ENCODE results near the gene MIPEP. TPM values are rescaled to one million over a fixed set of nuclear protein-coding genes. Genes with fewer than 3 reads are reported as not detected.
A peak's percentile ranks its signal among the peaks of the same experiment; 100 is the strongest.

MIPEP gene
- total RNA-seq, 2 experiments from 2014 or later = 3.9 to 4.8 TPM

GRCh38 chr13:23744315-23744714 is 144.9 kb downstream of the MIPEP start:
- no peak for ATAC-seq (ENCODE audit: poor library complexity)
- H3K4me1 Mint-ChIP-seq (ENCODE audit: low read depth) = peaks cover 53% of the 10 kb centered on the region
- CTCF ChIA-PET = no interaction called here

GRCh38 chr13:23743278-23744076 is 145.7 kb downstream of the MIPEP start:
- no peaks in the 10 kb centered on the region for H3K9me3 Mint-ChIP-seq
- intact Hi-C loops (cut with DNase I, micrococcal nuclease) = no loop called here
- peak overlapping the region; percentile 45 for H3K27ac Mint-ChIP-seq
- TF ChIP-seq CTCF (IDR thresholded peaks at IDR 0.05) = no peak
- no peaks in the 10 kb centered on the region for H3K27me3 Mint-ChIP-seq
- DNase-seq (peak in 3 of 14 experiments; percentile 68 to 76 (median 69)), ATAC-seq (ENCODE audit: poor library complexity) (peak; percentile 92)
- H3K27me3 ChIP-seq (ENCODE audit: control insufficient read depth in 1 of 2, insufficient read depth in 2 of 2, low read length in 2 of 2) = no peaks in the 10 kb centered on the region
- POLR2A ChIA-PET = interaction anchor here (1.2 to 1.4 kb wide), 3 partner anchors 11 to 165 kb away, joined by 3 to 5 read pairs (median 3); no protein-coding TSS in a partner anchor
- peaks cover 53% of the 10 kb centered on the region for H3K4me1 Mint-ChIP-seq (ENCODE audit: low read depth)
- no peak overlapping the region for H3K27ac ChIP-seq (ENCODE audit: low read depth in 1 of 2, low read length in 2 of 2)
- H3K4me3 ChIP-seq (ENCODE audit: low read length) = peak overlapping the region; percentile 1
- peak overlapping the region; percentile 70 for H3K4me3 Mint-ChIP-seq
- peaks cover 10% of the 10 kb centered on the region for H3K4me1 ChIP-seq (ENCODE audit: insufficient read depth, low read length)
- H3K9me3 ChIP-seq (ENCODE audit: control insufficient read depth in 1 of 2, insufficient read depth in 1 of 2, low read length in 2 of 2) = no peaks in the 10 kb centered on the region
- H3K36me3 ChIP-seq (ENCODE audit: insufficient read depth, low read length) = no peaks in the 10 kb centered on the region
- CTCF ChIA-PET = no interaction called here
- no peaks in the 10 kb centered on the region for H3K36me3 Mint-ChIP-seq (ENCODE audit: low read depth)

More at GRCh38 chr13:23744315-23744714, 144.9 kb downstream of the MIPEP start:
- Mint-ChIP-seq H3K27ac (no peak overlapping the region), H3K9me3 (no peaks in the 10 kb centered on the region), H3K27me3 (no peaks in the 10 kb centered on the region), H3K4me3 (no peak overlapping the region), H3K36me3 (ENCODE audit: low read depth) (no peaks in the 10 kb centered on the region)
- no peak overlapping the region for H3K4me3 ChIP-seq (ENCODE audit: low read length)
- H3K4me1 ChIP-seq (ENCODE audit: insufficient read depth, low read length) = peaks cover 10% of the 10 kb centered on the region
- no peaks in the 10 kb centered on the region for H3K27me3 ChIP-seq (ENCODE audit: control insufficient read depth in 1 of 2, insufficient read depth in 2 of 2, low read length in 2 of 2)
- TF ChIP-seq CTCF (IDR thresholded peaks at IDR 0.05) = no peak
- no peaks in the 10 kb centered on the region for H3K36me3 ChIP-seq (ENCODE audit: insufficient read depth, low read length)
- POLR2A ChIA-PET = interaction anchor here (1.2 kb wide), 2 partner anchors 26 to 165 kb away, joined by 3 read pairs; no protein-coding TSS in a partner anchor
- H3K27ac ChIP-seq (ENCODE audit: low read depth in 1 of 2, low read length in 2 of 2) = no peak overlapping the region
- intact Hi-C loops (cut with DNase I, micrococcal nuclease) = no loop called here
- no peak for DNase-seq
- H3K9me3 ChIP-seq (ENCODE audit: control insufficient read depth in 1 of 2, insufficient read depth in 1 of 2, low read length in 2 of 2) = no peaks in the 10 kb centered on the region

GRCh38 chr13:23741879-23742510 is 147.2 kb downstream of the MIPEP start:
- Mint-ChIP-seq H3K4me3 (no peak overlapping the region), H3K9me3 (no peaks in the 10 kb centered on the region), H3K27ac (no peak overlapping the region), H3K4me1 (ENCODE audit: low read depth) (peaks cover 49% of the 10 kb centered on the region), H3K36me3 (ENCODE audit: low read depth) (no peaks in the 10 kb centered on the region), H3K27me3 (no peaks in the 10 kb centered on the region)
- CTCF ChIA-PET = interaction anchor here (0.9 kb wide), 1 partner anchor 34 kb away, joined by 3 read pairs; no protein-coding TSS in a partner anchor
- DNase-seq (no peak), ATAC-seq (ENCODE audit: poor library complexity) (no peak)
- Histone ChIP-seq H3K4me3 (ENCODE audit: low read length) (no peak overlapping the region), H3K27ac (ENCODE audit: low read depth in 1 of 2, low read length in 2 of 2) (no peak overlapping the region), H3K27me3 (ENCODE audit: control insufficient read depth in 1 of 2, insufficient read depth in 2 of 2, low read length in 2 of 2) (no peaks in the 10 kb centered on the region), H3K4me1 (ENCODE audit: insufficient read depth, low read length) (peaks cover 10% of the 10 kb centered on the region), H3K9me3 (ENCODE audit: control insufficient read depth in 1 of 2, insufficient read depth in 1 of 2, low read length in 2 of 2) (no peaks in the 10 kb centered on the region), H3K36me3 (ENCODE audit: insufficient read depth, low read length) (no peaks in the 10 kb centered on the region)
- POLR2A ChIA-PET = no interaction called here
- TF ChIP-seq CTCF (IDR thresholded peaks at IDR 0.05) = peak; percentile 21
- intact Hi-C loops (cut with DNase I, micrococcal nuclease) = no loop called here
